HTERT RPE-1 (cell line): ENCODE data around the gene NEU3.
"Not testable (repeated sequence)": the region's sequence is repeated elsewhere in the genome, so short reads cannot be mapped to it uniquely, and the experiment has no call there.

ENCODE experiments used
- in situ Hi-C: fragments of 300-500 bp; cut with MboI; formaldehyde crosslinking; loops from 4 replicates; pipeline ENCODE4 v1.14.3; 2020; ENCODE audit warnings: low sequenced_read_pairs

Gene NEU3

DNA sequence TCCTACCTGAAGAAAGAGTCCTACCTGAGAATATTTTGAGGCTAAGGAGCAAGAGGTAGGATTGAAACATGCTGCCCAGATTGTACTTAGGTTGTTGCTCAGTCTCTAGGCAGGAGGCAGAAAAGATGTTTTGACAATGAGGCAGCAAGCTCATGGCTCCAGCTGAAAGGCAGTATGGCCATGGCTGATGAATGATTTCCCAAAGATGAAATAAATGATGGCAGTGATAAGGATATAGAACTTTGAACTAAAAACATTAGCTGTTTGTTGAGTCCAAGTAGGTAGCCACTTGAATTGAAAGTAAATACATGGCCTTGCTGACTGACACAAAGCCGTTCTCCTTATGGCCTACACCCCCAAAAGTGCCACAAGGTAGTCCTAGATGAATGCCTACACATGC lies 6.8 kb upstream of the NEU3 start:
- in situ Hi-C loops: no loop called here

DNA sequence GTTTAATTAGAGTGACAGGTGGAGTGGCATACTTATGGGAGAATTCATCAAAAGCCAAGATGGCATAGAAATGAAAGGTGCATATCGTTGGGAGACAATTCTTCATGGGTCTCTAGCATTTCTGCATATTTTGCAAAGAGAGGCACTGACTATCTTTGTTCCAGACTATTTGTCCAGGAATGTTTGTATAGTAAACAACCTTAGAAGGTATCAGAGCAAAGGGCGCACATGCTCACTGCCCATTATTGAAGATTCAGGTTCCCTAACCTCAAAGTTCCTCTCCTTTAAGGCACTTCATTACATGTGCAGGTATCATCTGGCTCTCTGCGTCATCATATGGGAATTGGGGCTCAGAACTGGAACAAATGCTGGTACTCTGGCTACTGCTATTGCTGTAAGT lies 4.7 kb upstream of the NEU3 start:
- in situ Hi-C loops: no loop called here

DNA sequence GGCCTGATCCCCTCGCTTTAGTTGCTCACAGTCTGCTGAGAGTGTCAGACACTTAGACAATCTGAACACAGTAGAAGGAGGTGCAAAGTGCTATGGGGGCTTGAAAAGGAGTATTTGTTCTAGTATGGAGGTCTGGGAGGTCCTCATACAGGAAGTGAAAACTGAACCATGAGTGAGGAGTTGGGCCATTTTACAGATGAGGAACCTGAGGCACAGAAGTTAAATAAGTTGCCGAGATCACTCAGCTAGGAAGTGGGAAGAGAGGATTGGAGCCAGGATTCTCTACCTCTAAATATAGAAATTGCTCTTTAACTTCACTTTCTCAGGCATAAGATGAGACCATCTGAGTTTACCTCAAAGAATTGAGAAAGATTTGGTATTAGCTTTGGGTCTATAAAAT lies 4.0 kb upstream of the NEU3 start:
- in situ Hi-C loops: no loop called here

DNA sequence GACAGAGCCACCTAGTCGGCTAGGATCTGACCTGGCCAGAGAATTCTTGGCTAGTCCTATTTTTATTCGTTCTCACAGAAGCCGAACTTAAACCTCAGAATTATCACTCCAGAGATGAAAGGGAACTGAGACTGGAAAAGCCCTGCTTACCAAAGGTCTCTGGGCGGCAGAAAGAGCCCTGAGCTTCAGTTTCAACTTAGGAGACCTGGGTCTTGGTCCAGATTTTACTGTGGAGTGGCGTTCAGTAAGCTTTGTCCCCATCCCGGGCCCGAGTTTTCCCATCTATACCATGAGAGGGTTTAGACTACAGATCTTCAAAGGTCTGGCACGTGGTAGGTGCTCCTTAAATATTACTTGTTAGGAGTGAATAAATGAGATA lies 516 bp downstream of the NEU3 start:
- in situ Hi-C loops: no loop called here

DNA sequence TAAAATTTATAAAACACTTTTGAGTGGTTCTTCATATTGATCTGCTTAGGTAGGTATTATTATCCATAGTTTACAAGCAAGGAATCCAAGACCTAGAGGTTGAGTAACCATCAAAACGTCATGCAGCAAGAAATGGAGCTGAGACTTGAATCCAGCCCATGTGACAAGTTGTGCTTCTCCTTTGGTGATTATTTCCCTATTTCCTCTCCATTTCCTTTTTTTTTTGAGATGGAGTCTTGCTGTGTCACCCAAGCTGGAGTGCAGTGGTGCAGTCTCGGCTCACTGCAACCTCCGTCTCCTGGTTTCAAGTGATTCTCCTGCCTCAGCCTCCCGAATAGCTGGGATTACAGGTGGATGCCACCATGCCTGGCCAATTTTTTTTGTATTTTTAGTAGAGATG lies 1.4 kb downstream of the NEU3 start:
- in situ Hi-C loops: not testable (repeated sequence)

DNA sequence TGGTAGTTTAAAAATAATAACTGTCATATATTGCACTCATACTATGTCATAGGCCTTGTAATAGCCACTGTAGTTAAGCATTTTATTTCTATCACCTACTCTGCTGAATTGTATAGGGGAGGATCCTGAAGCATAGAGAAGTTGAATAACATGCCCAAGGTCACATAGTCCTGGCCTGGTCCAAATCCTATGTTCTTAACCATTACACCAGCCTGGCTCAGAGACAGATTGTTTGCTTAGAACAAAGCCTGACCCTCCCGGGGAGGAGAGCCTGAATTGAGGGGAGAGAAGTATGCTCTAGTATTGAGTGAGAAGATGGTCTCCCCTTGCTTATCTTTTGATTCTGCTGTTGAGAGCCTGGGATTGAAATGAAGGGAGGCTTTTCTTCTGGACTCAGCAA lies 2.2 kb downstream of the NEU3 start:
- in situ Hi-C loops: no loop called here

DNA sequence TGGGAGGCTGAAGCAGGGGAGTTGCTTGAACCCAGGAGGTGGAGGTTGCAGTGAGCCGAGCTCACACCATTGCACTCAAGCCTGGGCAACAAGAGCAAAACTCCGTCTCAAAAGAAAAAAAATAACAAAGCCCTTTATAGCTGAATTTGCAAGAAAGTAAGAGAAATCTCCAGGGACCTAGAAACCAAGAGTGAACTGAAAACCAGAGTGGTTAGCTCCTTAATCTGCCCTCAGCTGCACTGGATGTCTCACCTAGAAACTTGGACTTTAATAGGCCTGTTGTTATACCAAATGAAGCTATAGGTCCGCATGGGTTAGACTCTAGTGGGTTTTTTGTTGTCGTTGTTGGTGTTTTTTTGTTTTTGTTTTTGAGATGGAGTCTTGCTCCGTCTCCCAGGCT lies 4.1 kb downstream of the NEU3 start:
- in situ Hi-C loops: no loop called here

DNA sequence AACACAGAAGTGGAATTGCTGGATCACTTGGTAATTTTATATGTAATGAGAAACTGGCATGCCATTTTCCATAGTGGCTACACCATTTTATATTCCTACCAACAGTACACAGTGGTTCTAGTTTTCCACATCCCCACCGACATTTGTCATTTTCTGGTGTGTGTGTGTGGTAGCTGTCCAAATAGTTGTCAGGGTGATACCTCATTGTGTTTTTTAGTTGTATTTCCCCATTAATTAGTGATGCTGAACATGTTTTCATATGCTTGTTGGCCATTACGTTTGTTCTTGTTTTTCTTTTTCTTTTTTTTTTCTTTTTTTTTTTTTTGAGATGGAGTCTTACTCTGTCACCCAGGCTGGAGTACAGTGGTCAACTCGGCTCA lies 12.2 kb downstream of the NEU3 start:
- in situ Hi-C loops: no loop called here

DNA sequence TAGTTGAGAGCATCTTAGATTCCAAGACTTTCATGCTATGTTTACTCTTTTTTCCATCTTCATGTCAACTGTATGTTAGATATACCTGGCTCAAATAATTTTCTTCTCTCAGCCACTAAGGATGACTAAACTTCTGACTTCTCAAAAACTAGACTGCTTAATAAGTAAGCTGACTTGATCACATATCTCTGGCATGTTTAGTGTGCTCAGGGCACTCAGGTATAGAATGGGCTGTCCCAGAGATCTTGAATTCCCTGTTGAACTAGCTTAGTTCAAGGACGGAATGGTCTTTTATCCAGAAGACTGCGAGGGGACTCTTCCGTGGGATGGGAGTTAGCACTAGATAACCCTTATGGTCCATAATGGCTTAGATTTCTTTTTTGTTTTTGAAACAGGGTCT lies 13.0 kb downstream of the NEU3 start:
- in situ Hi-C loops: no loop called here

DNA sequence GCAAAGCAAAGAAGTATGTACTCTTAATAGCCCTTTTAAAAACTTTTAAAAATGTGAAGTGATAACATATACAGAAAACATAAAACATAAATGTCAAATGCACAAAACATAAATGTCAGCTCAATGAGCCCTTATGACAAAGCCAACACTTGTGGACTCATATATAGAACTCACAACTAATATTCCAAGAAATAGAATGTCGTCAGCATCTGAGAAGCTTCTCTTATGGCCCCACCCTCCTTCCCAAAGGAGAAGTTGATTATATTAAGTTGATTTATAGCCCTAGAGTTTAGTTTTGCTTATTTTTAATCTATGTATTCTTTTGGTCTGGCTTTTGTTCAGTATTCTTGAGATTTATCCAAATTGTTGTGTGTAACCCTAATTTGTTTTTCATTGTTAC lies 13.8 kb downstream of the NEU3 start:
- in situ Hi-C loops: no loop called here

DNA sequence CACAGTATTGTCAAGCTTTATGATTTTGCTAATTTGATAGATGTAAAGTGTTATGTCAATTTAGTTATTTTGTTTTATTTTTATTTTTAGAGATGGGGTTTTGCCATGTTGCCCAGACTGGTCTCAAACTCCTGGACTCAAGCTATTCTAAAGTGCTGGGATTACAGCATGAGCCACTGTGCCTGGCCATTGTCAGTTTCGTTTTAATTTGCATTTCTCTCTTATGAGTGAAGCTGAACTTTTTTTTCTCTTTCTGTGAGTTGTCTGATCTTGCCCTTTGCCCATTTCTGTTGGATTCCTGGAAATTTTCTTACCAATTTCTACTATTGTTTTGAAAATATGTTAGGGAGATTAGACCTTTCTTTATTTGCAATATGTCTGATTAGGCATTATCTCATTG lies 15.5 kb downstream of the NEU3 start:
- in situ Hi-C loops: no loop called here

DNA sequence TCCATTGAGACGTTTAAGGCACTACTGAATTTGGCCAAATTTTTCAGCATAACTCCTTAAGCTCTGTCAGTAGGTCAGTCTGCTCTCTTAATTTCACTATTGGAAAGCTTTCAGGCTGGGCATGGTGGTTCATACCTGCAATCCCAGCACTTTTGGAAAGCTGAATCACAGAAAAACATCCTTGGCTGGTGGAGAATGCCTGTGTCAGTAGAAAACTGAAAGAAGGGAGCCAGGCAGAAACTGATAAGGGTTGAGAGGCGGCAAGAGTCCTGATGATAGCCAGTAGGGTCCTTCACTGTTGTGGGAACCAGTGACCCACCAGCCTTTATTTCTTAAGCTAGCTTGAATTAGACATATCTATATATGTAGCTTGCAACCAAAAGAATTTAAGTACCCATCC lies 22.6 kb downstream of the NEU3 start:
- in situ Hi-C loops: no loop called here

DNA sequence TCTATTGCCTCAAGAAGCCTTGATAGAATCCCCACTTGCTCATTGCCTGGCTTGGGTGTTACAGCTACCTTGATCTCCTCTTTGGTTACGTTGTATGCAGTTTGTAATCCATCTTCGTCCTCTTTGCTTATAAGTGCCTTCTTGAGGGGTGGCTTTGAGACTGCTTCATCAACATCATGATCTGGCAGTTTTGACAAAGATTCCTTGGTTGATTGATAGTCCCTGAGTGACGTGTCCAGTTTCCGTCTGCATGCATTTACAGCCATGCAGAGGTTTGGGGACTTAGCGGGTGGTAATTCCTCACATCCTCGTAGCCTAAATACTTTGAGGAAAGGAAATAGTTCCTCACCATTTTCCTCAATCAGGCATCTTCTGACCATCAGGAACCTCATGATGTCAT lies 23.1 kb downstream of the NEU3 start:
- in situ Hi-C loops: no loop called here

DNA sequence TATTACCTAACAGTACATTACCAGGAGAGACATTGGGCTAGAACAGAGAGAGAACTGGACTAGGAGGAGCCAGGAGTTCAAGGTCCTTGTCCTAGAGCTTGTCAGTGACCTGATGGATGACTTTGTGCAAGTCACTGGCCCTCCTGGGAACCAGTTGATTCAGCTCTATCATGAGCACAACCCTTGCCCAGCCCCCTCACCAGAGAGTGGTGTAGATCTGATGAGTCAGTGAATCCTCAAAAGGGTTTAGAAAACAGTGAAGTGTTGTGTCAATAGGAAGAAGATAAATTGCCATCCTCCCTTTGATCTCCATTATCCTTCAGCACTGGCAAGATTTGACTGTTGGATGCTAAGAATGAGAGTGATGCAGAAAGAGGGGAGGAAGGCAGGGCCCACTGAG lies 24.3 kb downstream of the NEU3 start:
- in situ Hi-C loops: no loop called here

DNA sequence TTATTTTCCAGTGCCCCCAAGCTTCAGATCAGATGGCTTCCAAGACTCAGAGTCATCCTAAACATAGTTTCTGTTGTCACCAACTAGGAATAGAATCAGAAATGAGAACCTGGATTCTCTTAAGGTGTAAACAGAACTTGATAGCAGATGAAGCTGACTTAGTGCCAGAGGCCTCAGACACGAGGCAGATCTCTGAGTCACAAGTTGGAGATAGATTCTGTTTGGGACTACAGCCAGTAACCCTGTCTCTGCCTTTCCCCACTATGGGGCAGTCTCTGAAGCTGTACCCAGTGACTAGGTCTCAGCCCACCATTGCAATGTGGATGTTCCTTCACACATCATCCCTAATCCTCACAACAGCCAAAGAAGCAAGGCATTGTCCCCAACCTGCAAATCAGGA lies 25.4 kb downstream of the NEU3 start:
- in situ Hi-C loops: no loop called here

DNA sequence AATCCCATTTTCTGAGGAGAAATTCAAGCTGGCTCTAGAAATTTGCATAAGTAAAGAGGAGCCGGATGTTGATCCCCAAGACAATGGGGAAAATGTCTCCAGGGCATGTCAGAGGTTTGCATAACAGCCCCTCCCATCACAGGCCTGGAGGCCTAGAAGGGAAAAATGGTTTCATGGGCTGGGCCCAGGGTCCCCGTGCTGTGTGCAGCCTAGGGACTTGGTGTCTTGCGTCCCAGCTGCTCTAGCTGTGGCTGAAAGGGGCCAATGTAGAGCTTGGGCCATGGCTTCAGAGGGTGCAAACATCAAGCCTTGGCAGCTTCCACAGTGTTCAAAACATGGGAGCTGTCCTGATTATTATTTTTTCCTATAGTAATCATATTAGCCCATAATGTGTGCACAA lies 30.5 kb downstream of the NEU3 start:
- in situ Hi-C loops: not testable (repeated sequence)

DNA sequence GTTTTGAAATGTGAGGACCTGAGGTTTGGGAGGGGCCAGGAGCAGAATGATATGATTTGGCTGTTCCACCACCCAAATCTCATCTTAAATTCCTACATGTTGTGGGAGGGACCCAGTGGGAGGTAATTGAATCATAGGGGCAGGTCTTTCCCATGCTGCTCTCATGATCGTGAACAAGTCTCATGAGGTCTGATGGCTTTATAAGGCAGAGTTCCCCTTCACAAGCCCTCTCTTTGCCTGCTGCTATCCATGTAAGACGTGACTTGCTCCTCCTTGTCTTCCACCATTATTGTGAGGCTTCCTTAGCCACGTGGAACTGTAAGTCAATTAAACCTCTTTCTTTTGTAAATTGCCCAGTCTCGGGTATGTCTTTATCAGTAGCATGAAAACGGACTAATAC lies 31.6 kb downstream of the NEU3 start:
- in situ Hi-C loops: not testable (repeated sequence)

DNA sequence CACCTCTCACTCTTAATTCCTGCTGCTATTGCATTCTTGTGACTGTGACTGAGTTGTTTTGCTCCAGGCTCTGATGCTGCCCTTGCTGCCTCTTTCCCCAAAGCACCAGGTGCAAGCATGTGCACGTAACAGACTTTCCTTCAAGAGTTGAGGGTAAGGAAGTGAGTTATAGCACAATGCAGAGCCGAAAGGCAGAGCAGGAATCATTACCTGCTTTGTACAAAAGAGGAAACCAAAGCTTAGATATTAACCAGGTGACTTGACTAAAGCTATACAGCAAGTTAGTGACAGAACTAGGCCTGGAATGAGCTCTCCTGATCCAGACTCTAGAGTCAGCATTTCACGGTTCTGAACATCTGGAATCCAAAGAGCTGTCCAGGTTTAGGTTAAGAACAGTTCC lies 33.6 kb downstream of the NEU3 start:
- in situ Hi-C loops: no loop called here

DNA sequence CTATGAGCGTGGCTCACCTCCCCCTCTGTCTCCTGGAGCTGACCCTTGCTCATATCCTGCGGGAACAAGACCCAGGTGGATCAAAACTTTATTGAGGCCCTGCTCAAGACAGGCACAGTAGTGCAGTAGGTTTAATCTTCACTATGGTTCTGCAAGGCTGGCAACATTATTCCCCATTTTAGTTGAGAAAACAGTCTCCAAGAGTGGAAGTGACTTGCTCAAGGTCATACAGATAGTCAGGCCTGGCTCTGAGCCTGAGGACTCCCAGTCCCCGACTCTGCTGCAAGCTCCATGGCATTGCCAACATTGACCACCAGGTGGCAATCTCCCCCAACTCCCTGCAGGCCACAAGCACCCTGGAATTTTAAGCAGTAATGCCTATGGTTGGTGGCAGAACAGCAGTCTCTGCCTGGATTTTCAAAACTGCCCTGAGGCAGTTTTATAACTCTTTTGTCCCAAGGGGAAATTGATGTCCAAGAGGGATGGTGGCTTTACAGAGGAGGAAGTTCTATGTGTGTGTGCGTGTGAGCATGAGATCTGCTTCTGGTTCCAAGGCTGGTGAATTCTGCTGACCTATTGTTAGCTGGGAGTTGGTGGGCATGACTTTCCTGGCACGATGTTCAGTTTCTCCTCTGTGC lies 34.1 kb downstream of the NEU3 start:
- in situ Hi-C loops: no loop called here

DNA sequence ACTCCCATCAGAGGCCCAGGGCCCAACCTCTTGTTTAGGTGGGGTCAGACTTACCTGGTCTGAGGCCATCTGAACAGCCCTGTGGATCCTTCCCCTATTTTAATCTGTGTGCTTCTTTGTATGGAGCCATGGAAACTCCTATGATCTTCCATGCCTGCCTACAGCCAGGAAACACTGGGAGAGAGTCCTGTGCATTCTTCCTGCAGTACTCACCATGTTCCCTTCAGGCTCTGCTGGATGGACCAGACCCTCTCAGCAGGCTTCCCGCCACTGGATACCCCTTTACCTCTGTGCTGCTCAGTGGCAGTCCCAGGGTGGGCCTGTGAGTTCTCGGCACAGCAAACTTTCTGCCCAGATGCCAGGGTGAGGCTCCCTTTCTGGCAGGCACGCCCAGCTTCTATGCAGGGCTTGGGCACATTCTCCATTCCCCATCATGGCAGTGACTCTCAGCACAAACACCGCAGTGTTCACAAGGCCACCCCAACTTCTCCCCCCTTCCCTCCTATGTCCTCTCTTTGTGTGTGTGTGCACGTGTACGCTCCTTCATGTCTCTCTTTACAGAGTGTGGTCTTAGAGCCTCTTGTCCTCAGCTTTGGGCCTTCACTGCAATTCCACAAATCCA lies 34.8 kb downstream of the NEU3 start:
- in situ Hi-C loops: no loop called here

DNA sequence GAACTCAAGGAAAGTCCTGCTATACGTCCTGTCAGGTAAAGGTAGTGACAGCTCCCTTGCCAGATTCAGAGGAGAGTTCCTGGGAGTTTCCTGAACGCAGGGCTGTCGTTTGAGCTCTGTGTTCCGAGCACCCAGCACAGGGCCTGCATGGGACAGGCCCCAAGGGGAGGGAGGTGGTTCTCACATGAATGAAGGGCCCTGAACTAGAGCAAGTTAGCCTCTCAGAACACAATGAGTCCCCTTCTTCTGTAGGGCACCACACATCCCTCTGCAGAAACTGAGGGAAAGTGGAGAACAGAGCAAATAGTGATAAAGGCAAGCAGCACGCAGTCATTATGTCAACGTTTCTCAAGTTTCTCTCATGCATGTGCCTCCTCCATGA lies 35.3 kb downstream of the NEU3 start:
- in situ Hi-C loops: no loop called here

DNA sequence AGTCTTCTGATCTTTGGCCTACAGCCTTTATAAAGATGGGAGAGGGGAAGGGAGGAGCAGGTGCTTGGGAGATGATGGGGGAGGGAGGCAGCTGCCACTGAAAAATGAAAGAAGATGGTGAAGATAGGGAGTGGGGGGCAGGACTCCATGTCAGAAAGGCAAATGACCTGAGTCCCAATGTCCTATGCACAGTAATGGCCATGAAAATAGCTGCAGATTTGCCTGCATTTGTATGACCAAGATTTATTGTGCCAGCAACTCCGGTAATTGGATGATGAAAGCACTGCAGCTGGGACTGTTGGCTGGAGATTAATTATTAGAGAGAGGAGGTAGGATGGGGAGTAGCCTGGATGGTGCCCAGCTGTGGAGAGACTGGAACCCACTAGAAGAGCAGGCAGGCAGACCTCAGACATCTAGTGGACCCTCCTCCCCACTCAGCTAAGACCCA lies 36.1 kb downstream of the NEU3 start:
- in situ Hi-C loops: no loop called here

DNA sequence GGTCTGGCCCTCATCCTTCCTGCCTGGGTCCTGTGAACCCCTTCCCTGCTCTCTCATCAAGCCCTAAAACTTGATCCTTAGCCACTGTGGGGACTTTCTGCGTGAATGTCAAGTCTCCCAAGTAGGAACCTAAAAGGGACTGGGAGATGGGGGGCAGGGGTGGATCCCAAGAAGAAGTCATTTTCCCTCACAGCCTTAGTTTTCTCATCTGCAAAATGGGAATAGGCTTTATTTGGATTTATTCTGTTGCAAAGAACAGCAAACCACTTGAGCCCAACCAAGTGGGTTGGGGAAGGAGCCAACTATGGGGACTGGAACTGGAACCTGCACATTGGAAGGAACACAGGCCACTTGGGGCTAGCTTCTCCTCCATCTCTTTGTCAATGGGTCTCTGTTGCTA lies 36.8 kb downstream of the NEU3 start:
- in situ Hi-C loops: no loop called here
